H1 (cell line): ENCODE measurements around the gene AOPEP. TPM values are rescaled to one million over a fixed set of nuclear protein-coding genes. Genes with fewer than 3 reads are reported as not detected.

Experiments
- CTCF ChIA-PET: fragments of 300-600 bp; sonication (Branson Sonifier 250); formaldehyde crosslinking; loops from one replicate; lab custom pipeline; 2021; ENCODE audit not compliant: partially characterized antibody; lab: Charles Lee
- POLR2A ChIA-PET: fragments of 300-600 bp; sonication (Branson Sonifier 250); formaldehyde crosslinking; loops from one replicate; lab custom pipeline; 2021; ENCODE audit warnings: inconsistent platforms; ENCODE audit not compliant: partially characterized antibody; lab: Charles Lee
- DNase-seq, 2 experiments: peaks; one replicate each; pipeline versions ENCODE4 v3.0.0 to v3.0.0-alpha.2; 2010 to 2022; ENCODE audit warnings: low spot score in 2 of 2, low read depth in 1 of 2, mixed read lengths in 1 of 2
- FAIRE-seq: peaks from 2 replicates; lab custom pipeline; 2011; peaks lifted over from hg19 to GRCh38; lab: Jason Lieb, UNC
- H2AFZ ChIP-seq: 2 replicates; pipeline ENCODE4 v1.8.1; 2012; ENCODE audit warnings: low read length, inconsistent platforms
- H2AK5ac ChIP-seq: 2 replicates; pipeline ENCODE4 v1.6.1; 2013; ENCODE audit warnings: low read depth, low read length
- H2BK120ac ChIP-seq: replicated peaks from 2 replicates; pipeline ENCODE3; 2013; ENCODE audit warnings: low read depth, low read length, inconsistent platforms
- H2BK12ac ChIP-seq: 2 replicates; pipeline ENCODE4 v1.6.1; 2013; ENCODE audit warnings: low read depth, low read length
- H2BK15ac ChIP-seq: 2 replicates; pipeline ENCODE4 v1.6.1; 2013; ENCODE audit warnings: low read length
- H2BK20ac ChIP-seq: 2 replicates; pipeline ENCODE4 v1.6.1; 2013; ENCODE audit warnings: low read length
- H2BK5ac ChIP-seq: 2 replicates; pipeline ENCODE4 v1.6.1; 2013; ENCODE audit warnings: low read depth, low read length
- H3K14ac ChIP-seq: 2 replicates; pipeline ENCODE4 v1.6.1; 2013; ENCODE audit warnings: inconsistent platforms; ENCODE audit not compliant: insufficient read length
- H3K18ac ChIP-seq: 2 replicates; pipeline ENCODE4 v1.6.1; 2013; ENCODE audit warnings: low read length; ENCODE audit errors: extremely low read depth
- H3K23ac ChIP-seq: 2 replicates; pipeline ENCODE4 v1.6.1; 2013; ENCODE audit warnings: inconsistent platforms; ENCODE audit not compliant: insufficient read length
- H3K23me2 ChIP-seq: 2 replicates; pipeline ENCODE4 v1.6.1; 2013; ENCODE audit warnings: low read depth, low read length
- H3K27ac ChIP-seq: 2 replicates; pipeline ENCODE4 v1.6.1; 2011; ENCODE audit warnings: low read depth, low read length, inconsistent platforms
- H3K27me3 ChIP-seq, 4 experiments: replicated peaks in 1 of 4; 1 replicate in 1 of 4; 2 replicates in 3 of 4; pipeline versions ENCODE4 v1.6.1 to v1.8.1; 2011 to 2013; ENCODE audit warnings: low read length in 3 of 4, mild to moderate bottlenecking in 3 of 4, inconsistent platforms in 2 of 4, mixed read lengths in 2 of 4, moderate library complexity in 1 of 4; ENCODE audit not compliant: control insufficient read depth in 3 of 4, insufficient read depth in 3 of 4; ENCODE audit errors: extremely low read depth in 1 of 4
- H3K36me3 ChIP-seq, 4 experiments: 2 replicates each; pipeline versions ENCODE4 v1.6.1 to v1.8.1; 2011 to 2013; ENCODE audit warnings: mild to moderate bottlenecking in 4 of 4, low read length in 3 of 4, moderate library complexity in 2 of 4, control low read depth in 1 of 4, inconsistent platforms in 1 of 4; ENCODE audit not compliant: insufficient read depth in 4 of 4, control insufficient read depth in 2 of 4
- H3K4ac ChIP-seq: replicated peaks from 2 replicates; pipeline ENCODE3; 2013; ENCODE audit warnings: low read length, low read depth, mixed read lengths, inconsistent platforms; ENCODE audit not compliant: insufficient read length
- H3K4me1 ChIP-seq, 4 experiments: replicated peaks in 1 of 4; 1 replicate in 1 of 4; 2 replicates in 3 of 4; pipeline versions ENCODE4 v1.6.1 to v1.8.1; 2011 to 2013; ENCODE audit warnings: low read length in 3 of 4, inconsistent platforms in 2 of 4, mixed read lengths in 1 of 4; ENCODE audit not compliant: insufficient read depth in 4 of 4, control insufficient read depth in 3 of 4
- H3K4me2 ChIP-seq, 2 experiments: 2 replicates each; pipeline versions ENCODE4 v1.6.1 to v1.8.1; 2011 to 2013; ENCODE audit warnings: low read depth in 2 of 2, low read length in 2 of 2, control low read depth in 1 of 2, inconsistent platforms in 1 of 2, mild to moderate bottlenecking in 1 of 2; ENCODE audit not compliant: insufficient read depth in 1 of 2
- H3K4me3 ChIP-seq, 4 experiments: fragments of 200-600, 300-600 bp in 1 of 4; sonication (generic), shearing (Covaris generic), sonication (Bioruptor Twin) in 1 of 4; 2 replicates each; pipeline versions ENCODE4 v1.5.1 to v1.8.1; 2011 to 2016; ENCODE audit warnings: low read length in 4 of 4, low read depth in 3 of 4, control low read depth in 2 of 4, inconsistent platforms in 2 of 4, mild to moderate bottlenecking in 2 of 4, mixed read lengths in 1 of 4, moderate library complexity in 1 of 4; ENCODE audit not compliant: insufficient read depth in 2 of 4; ENCODE audit errors: extremely low read depth in 1 of 4
- H3K56ac ChIP-seq: replicated peaks from 2 replicates; pipeline ENCODE3; 2013; ENCODE audit warnings: low read depth, mild to moderate bottlenecking, mixed read lengths, low read length, inconsistent platforms; ENCODE audit not compliant: insufficient read length
- H3K79me1 ChIP-seq: 2 replicates; pipeline ENCODE4 v1.6.1; 2013; ENCODE audit warnings: low read depth, low read length, control low read depth
- H3K79me2 ChIP-seq, 2 experiments: 2 replicates each; pipeline versions ENCODE4 v1.6.1 to v1.8.1; 2012 to 2013; ENCODE audit warnings: low read length in 2 of 2, mild to moderate bottlenecking in 2 of 2, inconsistent platforms in 1 of 2; ENCODE audit not compliant: insufficient read depth in 2 of 2, control insufficient read depth in 1 of 2
- H3K9ac ChIP-seq, 4 experiments: replicated peaks in 1 of 4; 1 replicate in 1 of 4; 2 replicates in 3 of 4; pipeline versions ENCODE4 v1.6.1 to v1.8.1; 2011 to 2013; ENCODE audit warnings: low read depth in 3 of 4, low read length in 3 of 4, control low read depth in 2 of 4, mild to moderate bottlenecking in 2 of 4, moderate library complexity in 2 of 4, inconsistent platforms in 1 of 4; ENCODE audit errors: extremely low read depth in 1 of 4
- H3K9me3 ChIP-seq, 2 experiments: 2 replicates each; pipeline versions ENCODE4 v1.6.1 to v1.8.1; 2012 to 2013; ENCODE audit warnings: mild to moderate bottlenecking in 2 of 2, moderate library complexity in 2 of 2, control low read depth in 1 of 2, inconsistent platforms in 1 of 2, low read depth in 1 of 2, low read length in 1 of 2, mixed read lengths in 1 of 2; ENCODE audit not compliant: insufficient read depth in 2 of 2
- H4K20me1 ChIP-seq, 2 experiments: replicated peaks in 1 of 2; 2 replicates each; pipeline versions ENCODE3 to v1.8.1; 2011 to 2013; ENCODE audit warnings: inconsistent platforms in 2 of 2, low read length in 2 of 2, mild to moderate bottlenecking in 1 of 2; ENCODE audit not compliant: insufficient read depth in 2 of 2, control insufficient read depth in 1 of 2
- H4K5ac ChIP-seq: 2 replicates; pipeline ENCODE4 v1.6.1; 2013; ENCODE audit warnings: low read length, low read depth, mixed read lengths, inconsistent platforms; ENCODE audit not compliant: insufficient read length
- H4K8ac ChIP-seq: 2 replicates; pipeline ENCODE4 v1.8.0; 2013; ENCODE audit warnings: mild to moderate bottlenecking, moderate library complexity, low read length, inconsistent platforms; ENCODE audit not compliant: insufficient read depth; ENCODE audit errors: extremely low read depth
- H4K91ac ChIP-seq: replicated peaks from 2 replicates; pipeline ENCODE3; 2013; ENCODE audit warnings: low read length, mixed read lengths, inconsistent platforms; ENCODE audit not compliant: insufficient read length
- MAX ChIP-seq: IDR thresholded peaks from 2 replicates; pipeline ENCODE4 v1.6.1; 2012; ENCODE audit warnings: inconsistent platforms
- TEAD4 ChIP-seq: IDR thresholded peaks from 2 replicates; pipeline ENCODE4 v1.6.1; 2012; ENCODE audit warnings: low read depth, low read length, inconsistent platforms, mixed read lengths
- WGBS, 2 experiments: shearing (Covaris generic) in 1 of 2; methylation state at CpG; one replicate each; pipeline versions ENCODE4 v1.1.6 to v1.1.7; 2013 to 2015; ENCODE audit warnings: low lambda C conversion rate in 2 of 2, mixed read lengths in 2 of 2, inconsistent platforms in 1 of 2, low coverage in 1 of 2, missing lambda C conversion rate in 1 of 2; ENCODE audit not compliant: insufficient replicate concordance in 2 of 2, insufficient coverage in 1 of 2, insufficient read length in 1 of 2; ENCODE audit errors: extremely low coverage in 1 of 2, missing lambda C conversion rate in 1 of 2; 5-methylcytosine and 5-hydroxymethylcytosine counted together
- polyA plus RNA-seq, 7 experiments: library from polyadenylated mRNA; depleted of rRNA in 3 of 7; stranded (reverse) in 5 of 7; unstranded in 2 of 7; fragments of >200 nt in 5 of 7; fragments of 200-250 nt in 2 of 7; gene quantifications; 1 replicate in 5 of 7; 2 replicates in 1 of 7; 4 replicates in 1 of 7; pipeline versions ENCODE4 v1.2.1 to v1.2.3, GENCODE V29; 2011 to 2013; ENCODE audit warnings: missing spikeins in 2 of 7, mixed read lengths in 2 of 7
- total RNA-seq: library from RNA; stranded (reverse); fragmentation: NEBNext Ultra II Directional; extraction: Animal tissue kit (Norgen Biotek cat#: 25700); gene quantifications from 2 replicates; pipeline ENCODE4 v1.2.1, GENCODE V29; 2021

AOPEP gene
- total and polyA plus RNA-seq, 2 of the 8 experiments (the other 6 are each of a cell fraction or from before 2014, with no cell fraction given), result 6.1 to 14.3 TPM

- no peak overlapping the region for H2BK15ac ChIP-seq
- no peak overlapping the region for H3K4ac ChIP-seq
- TF ChIP-seq MAX (peak; percentile 17; the same call in 1 of the 2 replicates), TEAD4 (no peak)
- FAIRE-seq (no peak), DNase-seq (no peak)
- H2BK12ac ChIP-seq, result no peak overlapping the region
- ChIA-PET POLR2A (no interaction called here), CTCF (interaction anchor here (2.5 kb wide), 1 partner anchor 355 kb away, joined by 10 read pairs; no protein-coding TSS in a partner anchor)
- no peak overlapping the region for H4K91ac ChIP-seq
- H3K9ac ChIP-seq, result no peak overlapping the region
- no peak overlapping the region for H3K27ac ChIP-seq
- no peak overlapping the region for H3K56ac ChIP-seq
- H3K14ac ChIP-seq, result no peak overlapping the region
- no peak overlapping the region for H2BK120ac ChIP-seq
- no peaks in the 10 kb centered on the region for H3K9me3 ChIP-seq
- H3K18ac ChIP-seq, result no peak overlapping the region
- H3K27me3 ChIP-seq, result no peaks in the 10 kb centered on the region
- H3K4me2 ChIP-seq, result no peak overlapping the region
- H2BK20ac ChIP-seq, result no peak overlapping the region
- H2AK5ac ChIP-seq, result no peak overlapping the region
- no peaks in the 10 kb centered on the region for H3K79me1 ChIP-seq
- no peaks in the 10 kb centered on the region for H4K20me1 ChIP-seq
- H3K79me2 ChIP-seq, result no peaks in the 10 kb centered on the region
- H3K4me3 ChIP-seq, result no peak overlapping the region
- no peak overlapping the region for H2BK5ac ChIP-seq
- no peak overlapping the region for H2AFZ ChIP-seq
- H3K4me1 ChIP-seq, result peaks cover 0 to 3% (median 0%) of the 10 kb centered on the region in 4 experiments; a peak in 1 of 7 replicates
- H3K36me3 ChIP-seq, result no peaks in the 10 kb centered on the region
- H3K23ac ChIP-seq, result no peak overlapping the region
- no peak overlapping the region for H4K5ac ChIP-seq
- no peaks in the 10 kb centered on the region for H3K23me2 ChIP-seq
- WGBS, 2 experiments, result 86 to 100% methylated on average over 1 to 4 of the region's 4 CpGs
- H4K8ac ChIP-seq, result no peak overlapping the region
Observed at GRCh38 chr9:94772639-94773303, 46.3 kb downstream of the AOPEP start.
